ENCODE results near the gene SPTY2D1.

DNA sequence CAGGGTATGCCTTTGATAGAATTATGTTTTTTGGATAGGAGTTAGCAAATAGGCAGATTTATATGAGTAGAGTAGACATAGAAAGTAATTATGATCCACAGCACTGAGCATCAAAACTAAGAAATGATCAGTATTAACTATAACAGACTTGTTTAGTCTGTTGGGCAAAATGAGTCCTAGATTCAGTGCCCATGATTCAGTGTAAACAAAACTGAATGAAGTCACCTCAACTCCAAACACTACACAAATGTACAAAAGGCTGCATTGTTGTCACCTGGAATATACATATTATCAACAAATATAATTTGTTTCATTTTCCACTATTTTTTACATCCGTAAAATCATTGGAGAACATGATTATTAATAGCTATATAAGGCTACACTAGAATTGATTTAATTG lies 52.3 kb downstream of the SPTY2D1 start:
- TF ChIP-seq, protein P1, sequence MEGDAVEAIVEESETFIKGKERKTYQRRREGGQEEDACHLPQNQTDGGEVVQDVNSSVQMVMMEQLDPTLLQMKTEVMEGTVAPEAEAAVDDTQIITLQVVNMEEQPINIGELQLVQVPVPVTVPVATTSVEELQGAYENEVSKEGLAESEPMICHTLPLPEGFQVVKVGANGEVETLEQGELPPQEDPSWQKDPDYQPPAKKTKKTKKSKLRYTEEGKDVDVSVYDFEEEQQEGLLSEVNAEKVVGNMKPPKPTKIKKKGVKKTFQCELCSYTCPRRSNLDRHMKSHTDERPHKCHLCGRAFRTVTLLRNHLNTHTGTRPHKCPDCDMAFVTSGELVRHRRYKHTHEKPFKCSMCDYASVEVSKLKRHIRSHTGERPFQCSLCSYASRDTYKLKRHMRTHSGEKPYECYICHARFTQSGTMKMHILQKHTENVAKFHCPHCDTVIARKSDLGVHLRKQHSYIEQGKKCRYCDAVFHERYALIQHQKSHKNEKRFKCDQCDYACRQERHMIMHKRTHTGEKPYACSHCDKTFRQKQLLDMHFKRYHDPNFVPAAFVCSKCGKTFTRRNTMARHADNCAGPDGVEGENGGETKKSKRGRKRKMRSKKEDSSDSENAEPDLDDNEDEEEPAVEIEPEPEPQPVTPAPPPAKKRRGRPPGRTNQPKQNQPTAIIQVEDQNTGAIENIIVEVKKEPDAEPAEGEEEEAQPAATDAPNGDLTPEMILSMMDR (IDR thresholded peaks at IDR 0.05; ENCODE audit: insufficient read depth, low read length) = no peak
- no peak for TF ChIP-seq POLR2AphosphoS5 (IDR thresholded peaks at IDR 0.05; ENCODE audit: low read depth)
- TF ChIP-seq, protein P2, sequence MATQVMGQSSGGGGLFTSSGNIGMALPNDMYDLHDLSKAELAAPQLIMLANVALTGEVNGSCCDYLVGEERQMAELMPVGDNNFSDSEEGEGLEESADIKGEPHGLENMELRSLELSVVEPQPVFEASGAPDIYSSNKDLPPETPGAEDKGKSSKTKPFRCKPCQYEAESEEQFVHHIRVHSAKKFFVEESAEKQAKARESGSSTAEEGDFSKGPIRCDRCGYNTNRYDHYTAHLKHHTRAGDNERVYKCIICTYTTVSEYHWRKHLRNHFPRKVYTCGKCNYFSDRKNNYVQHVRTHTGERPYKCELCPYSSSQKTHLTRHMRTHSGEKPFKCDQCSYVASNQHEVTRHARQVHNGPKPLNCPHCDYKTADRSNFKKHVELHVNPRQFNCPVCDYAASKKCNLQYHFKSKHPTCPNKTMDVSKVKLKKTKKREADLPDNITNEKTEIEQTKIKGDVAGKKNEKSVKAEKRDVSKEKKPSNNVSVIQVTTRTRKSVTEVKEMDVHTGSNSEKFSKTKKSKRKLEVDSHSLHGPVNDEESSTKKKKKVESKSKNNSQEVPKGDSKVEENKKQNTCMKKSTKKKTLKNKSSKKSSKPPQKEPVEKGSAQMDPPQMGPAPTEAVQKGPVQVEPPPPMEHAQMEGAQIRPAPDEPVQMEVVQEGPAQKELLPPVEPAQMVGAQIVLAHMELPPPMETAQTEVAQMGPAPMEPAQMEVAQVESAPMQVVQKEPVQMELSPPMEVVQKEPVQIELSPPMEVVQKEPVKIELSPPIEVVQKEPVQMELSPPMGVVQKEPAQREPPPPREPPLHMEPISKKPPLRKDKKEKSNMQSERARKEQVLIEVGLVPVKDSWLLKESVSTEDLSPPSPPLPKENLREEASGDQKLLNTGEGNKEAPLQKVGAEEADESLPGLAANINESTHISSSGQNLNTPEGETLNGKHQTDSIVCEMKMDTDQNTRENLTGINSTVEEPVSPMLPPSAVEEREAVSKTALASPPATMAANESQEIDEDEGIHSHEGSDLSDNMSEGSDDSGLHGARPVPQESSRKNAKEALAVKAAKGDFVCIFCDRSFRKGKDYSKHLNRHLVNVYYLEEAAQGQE (IDR thresholded peaks at IDR 0.05; ENCODE audit: insufficient replicate concordance, low read depth) = no peak
- no peak for TF ChIP-seq SPI1 (IDR thresholded peaks at IDR 0.05; ENCODE audit: borderline replicate concordance, low read depth)
- TF ChIP-seq GABPA (IDR thresholded peaks at IDR 0.05; ENCODE audit: low read depth) = no peak

Measured in HL-60 (cell line).